ENCODE data around the gene VAV2.

Gene VAV2

GRCh38 chr9:133835262-133835901, 156.7 kb downstream of the VAV2 start:
- no peak for DNase-seq (ENCODE audit: low read depth)

GRCh38 chr9:133834080-133834976, 157.8 kb downstream of the VAV2 start:
- DNase-seq (ENCODE audit: low read depth) = no peak

GRCh38 chr9:133833388-133834025, 158.6 kb downstream of the VAV2 start:
- DNase-seq (ENCODE audit: low read depth) = no peak

DNA sequence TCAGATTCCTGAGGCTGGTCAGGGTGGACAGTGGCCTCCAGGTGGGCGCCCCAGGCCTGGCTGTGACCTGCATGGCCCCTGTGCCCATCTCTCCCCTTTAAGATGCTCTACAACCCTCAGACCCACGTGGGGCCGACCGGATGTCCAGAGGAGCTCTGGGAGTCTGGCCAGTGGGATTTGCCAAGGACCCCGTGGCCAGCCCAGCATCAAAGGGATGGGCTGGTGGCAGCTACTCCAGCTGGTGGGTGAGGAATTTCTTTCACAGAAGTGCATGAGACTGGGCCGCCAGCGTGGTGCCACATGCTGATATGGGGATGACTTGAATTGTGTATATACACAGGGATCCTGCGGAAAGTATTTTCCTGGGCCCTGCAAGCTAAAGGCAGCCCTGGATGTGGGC, 159.2 kb downstream of the VAV2 start:
- no peak for DNase-seq (ENCODE audit: low read depth)

GRCh38 chr9:133830711-133831110, 161.4 kb downstream of the VAV2 start:
- DNase-seq (ENCODE audit: low read depth) = no peak

DNA sequence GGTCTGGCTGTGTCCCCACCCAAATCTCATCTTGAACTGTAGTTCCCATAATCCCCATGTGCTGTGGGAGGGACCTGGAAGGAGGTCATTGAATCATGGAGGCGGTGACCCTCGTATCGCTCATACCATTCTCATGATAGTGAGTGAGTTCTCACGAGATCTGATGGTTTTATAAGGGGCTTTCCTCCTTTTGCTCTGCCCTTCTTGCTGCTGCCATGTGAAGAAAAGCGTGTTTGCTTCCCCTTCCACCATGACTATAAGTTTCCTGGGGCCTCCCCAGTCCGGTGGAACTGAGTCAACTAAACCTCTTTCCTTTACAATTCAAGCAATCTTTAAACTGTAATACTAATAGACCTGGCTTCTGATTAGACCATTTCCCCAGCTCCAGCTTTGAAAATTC, 161.8 kb downstream of the VAV2 start:
- no peak for DNase-seq (ENCODE audit: low read depth)

GRCh38 chr9:133828338-133828997, 163.7 kb downstream of the VAV2 start:
- no peak for DNase-seq (ENCODE audit: low read depth)

GRCh38 chr9:133826289-133827085, 165.6 kb downstream of the VAV2 start:
- no peak for DNase-seq (ENCODE audit: low read depth)

DNA sequence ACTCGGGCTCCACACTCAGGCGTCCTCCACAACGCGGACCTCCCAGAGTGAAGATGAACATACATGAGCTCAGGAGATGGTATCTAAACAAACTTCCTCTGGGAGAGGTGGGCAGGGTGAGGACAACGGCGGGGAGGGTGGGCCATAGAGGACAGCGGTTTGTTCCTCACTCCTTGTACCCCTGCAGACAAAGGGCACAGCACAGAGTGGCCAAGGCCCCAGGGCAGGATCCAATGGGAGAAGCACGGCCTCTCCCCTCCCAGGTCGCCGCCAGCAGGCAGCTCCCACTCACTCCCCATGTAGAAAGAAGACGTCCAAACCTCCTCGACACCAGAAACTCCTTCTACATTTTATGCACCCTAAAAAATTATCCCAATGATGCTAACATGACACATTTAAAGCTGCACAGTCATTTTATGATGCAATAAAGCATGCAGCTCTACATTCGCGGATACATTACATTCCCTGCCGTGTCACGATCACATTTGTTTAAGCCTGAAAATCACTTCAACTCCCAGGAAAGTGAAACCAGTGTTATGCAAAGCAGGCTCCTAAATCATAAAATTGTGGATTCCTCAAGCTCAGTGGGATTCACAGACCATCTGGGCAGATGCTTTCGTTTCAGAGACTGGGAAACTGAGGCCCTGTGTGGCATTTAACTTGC, 166.4 kb downstream of the VAV2 start:
- DNase-seq (ENCODE audit: low read depth) = no peak

- no peak for DNase-seq (ENCODE audit: low read depth)
Measured at GRCh38 chr9:133824802-133825186, 167.3 kb downstream of the VAV2 start.

DNA sequence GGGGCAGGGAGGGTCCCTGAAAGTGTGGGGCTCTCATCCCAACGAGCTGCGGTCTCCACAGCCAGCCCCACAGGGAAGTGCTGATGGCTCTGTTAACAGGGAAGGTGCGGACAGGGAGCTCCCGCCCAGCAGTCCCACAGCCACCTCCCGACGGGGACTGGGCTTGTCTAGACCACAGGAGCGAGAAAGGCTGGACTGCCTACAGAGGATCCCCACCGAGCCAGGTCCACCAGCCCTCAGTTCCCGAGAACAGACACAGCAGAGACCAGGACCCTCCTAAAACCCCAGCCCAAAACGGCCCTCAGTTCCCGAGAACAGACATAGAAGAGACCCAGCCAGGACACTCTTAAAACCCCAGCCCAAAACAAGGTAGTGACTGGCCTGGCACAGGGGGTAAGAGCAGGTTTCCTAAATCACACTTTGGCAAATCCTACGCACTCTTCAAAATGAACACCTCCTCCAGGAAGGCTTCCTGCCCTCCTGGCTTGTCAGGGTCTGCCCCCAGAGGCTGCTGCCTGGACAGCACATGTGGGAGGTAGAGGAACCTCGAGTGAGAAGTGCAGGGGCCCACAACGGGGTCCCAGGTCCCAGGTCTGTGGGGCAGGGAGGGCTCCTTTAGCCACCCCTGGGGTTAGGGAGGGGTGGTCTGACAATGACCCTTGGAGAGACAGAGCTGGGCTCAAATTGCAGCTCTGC, 167.9 kb downstream of the VAV2 start:
- DNase-seq (ENCODE audit: low read depth) = no peak

GRCh38 chr9:133823189-133824105, 168.7 kb downstream of the VAV2 start:
- no peak for DNase-seq (ENCODE audit: low read depth)

DNA sequence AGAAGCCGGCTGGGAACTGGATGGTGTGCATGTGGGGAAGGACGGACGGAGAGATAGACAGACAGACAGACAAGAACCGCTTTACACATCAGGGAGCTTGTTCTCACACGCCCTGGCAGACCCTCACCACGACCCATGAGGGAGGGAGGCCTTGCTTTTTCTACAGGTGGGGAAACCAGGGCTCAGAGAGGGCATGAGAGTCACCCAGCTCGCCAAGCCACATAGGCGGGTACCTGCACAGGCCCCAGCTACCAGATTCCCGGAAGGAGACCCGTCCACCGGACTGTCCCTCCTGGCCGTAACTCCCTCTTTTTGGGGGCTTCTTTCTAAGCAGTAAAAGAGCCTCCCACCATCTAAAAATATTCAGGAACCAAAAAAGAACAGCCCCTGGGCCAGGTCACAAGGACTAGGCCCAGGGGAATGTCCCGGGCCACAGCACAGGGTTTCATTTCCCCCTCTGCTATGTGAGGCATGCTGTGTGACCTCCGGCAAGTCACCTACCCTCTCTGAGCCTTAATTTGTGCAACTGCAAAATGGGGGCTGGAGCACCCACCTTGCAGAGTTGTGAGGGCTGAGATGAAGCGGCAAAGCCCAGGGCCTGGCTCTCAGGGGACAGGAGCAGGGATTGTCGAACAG, 169.6 kb downstream of the VAV2 start:
- no peak for DNase-seq (ENCODE audit: low read depth)

DNA sequence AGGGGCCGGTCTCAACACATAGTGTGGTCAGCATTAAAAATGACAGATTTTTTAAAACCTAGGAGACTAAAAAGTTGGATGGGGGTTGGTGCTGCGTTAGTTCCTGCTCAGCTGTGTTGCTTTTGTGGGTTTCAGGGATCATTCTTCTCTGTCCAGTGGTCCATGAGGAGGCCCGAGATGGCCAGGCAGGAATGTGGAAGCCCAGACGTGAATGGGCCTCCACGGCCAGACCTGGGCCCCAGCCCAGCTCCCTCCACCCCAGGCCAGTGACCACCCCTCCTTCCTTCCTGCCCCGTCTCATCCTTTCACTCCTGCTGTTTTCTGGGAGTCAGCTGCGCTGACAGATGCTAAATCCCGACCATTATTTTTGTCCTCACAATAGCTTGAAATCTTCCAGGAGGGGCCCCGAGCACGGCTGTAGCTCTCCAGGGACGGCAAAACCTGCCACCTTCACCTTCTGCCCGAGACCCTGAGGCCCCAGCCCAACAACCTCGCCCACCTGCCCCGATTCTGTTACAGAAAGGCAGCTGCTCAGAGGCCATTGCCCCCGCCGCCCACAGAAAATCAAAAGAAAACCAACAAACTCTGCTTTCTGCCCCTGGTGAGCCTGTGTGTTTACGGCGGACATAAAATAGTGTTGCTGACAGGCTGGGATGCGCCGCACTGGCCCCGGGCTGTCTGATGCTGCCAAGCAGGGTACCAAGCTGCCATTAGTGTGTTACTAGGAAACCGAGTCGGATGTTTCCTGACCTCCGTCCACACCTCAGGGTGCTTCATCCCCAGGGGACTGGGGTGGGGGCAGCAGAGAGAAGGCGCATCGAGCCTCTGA, 170.3 kb downstream of the VAV2 start:
- no peak for DNase-seq (ENCODE audit: low read depth)

GRCh38 chr9:133819923-133820322, 172.2 kb downstream of the VAV2 start:
- DNase-seq (ENCODE audit: low read depth) = no peak

GRCh38 chr9:133818444-133818843, 173.7 kb downstream of the VAV2 start:
- DNase-seq (ENCODE audit: low read depth) = no peak

- no peak for DNase-seq (ENCODE audit: low read depth)
Measured at GRCh38 chr9:133815781-133816180, 176.3 kb downstream of the VAV2 start.

GRCh38 chr9:133814586-133815208, 177.4 kb downstream of the VAV2 start:
- DNase-seq (ENCODE audit: low read depth) = no peak

All from activated T-helper 1 cell treated with Interleukin-2 at 50 U/mL for 16 hours (primary cell).